Measurements from ENCODE around the gene SART3.

GRCh38 chr12:108517288-108518100 is 43.5 kb downstream of the SART3 start:
- TF ChIP-seq CTCF (IDR thresholded peaks at IDR 0.05) (no peak), POLR2A (IDR thresholded peaks at IDR 0.05) (no peak)
